GM18861 (cell line): ENCODE data around the gene CADM1.

Experiments used
- ATAC-seq: cut with Tn5 transposase; IDR thresholded peaks from one replicate; pipeline ENCODE4 v1.9.1; 2021; ENCODE audit not compliant: unreplicated experiment

CADM1 gene

GRCh38 chr11:115256397-115257197 is 247.6 kb downstream of the CADM1 start:
- peak; percentile 83 for ATAC-seq

DNA sequence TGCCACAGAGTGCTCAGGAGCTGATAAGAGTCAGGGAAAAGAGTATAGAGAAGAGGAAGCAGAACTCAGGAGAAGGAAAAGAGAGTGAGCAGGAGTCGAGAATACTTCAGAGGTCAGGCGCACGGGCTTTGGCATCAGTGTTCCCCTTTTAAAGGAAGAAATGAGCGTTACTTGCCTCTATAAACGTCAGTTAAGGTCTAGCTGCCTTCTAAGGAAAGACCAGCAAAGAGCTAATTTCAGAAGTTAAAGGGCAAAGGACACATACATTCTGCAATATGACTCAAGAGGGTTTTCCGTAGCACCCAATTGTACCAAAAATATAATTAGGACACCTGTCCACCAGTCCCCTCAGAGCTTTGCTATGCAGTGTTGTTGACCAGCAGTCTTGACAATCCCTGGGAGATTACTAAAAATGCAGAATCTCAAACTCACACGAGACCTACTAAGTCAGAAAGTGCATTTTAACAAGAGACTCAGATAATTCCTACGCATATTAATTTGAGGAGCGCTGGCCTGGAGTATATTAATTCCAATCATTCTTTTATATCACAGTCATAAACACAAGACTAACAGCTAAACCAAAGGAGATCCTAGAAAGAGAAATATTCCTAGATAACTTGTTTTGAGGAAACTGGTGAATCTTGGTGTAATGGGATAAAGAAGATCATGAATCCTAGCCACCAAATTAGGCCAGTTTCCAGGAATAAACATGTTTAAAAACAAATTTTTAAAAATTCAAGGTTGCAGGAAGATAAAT is 249.0 kb downstream of the CADM1 start:
- no peak for ATAC-seq

- no peak for ATAC-seq
These were observed 253.1 kb downstream of the CADM1 start for GRCh38 chr11:115251126-115251525.

GRCh38 chr11:115249061-115249578 is 255.1 kb downstream of the CADM1 start:
- ATAC-seq = no peak

DNA sequence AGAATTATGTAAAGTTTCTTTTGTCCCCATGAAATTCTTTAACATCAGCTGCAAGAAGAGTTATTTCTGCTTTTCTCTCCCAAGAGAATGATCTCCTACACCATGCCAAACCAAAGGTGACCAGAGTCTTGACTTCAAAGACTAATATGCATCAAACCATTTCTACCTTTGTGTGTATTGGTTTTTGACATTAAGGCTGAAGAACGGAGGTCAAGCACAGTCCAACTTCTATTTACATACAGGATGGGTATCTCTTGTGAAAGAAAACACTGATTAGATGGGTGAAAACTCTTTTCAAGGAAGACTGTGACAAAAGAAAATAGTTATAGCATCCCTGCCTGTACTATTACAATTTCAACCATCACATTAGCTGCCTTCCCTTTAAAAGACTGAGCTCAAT is 256.3 kb downstream of the CADM1 start:
- ATAC-seq = no peak

DNA sequence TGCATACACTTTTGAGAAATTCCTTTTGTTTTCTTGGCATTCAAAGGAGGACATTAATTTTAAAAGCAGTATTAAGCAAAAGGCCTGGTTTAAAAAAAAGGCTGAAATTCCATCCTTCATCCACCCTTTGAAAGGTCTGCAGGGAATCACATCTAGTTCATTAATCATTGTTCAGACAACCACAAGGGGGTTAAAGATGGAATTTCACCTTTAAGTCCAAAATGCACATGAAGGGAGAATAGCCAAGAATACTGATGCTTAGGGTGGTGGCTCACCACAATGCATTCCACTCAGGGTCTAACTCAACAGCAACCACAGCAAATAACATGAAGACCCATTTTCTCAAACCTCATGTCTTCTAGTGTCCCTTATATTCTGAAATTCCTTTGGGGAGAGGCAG is 256.9 kb downstream of the CADM1 start:
- no peak for ATAC-seq

GRCh38 chr11:115244758-115245157 is 259.5 kb downstream of the CADM1 start:
- ATAC-seq = no peak

DNA sequence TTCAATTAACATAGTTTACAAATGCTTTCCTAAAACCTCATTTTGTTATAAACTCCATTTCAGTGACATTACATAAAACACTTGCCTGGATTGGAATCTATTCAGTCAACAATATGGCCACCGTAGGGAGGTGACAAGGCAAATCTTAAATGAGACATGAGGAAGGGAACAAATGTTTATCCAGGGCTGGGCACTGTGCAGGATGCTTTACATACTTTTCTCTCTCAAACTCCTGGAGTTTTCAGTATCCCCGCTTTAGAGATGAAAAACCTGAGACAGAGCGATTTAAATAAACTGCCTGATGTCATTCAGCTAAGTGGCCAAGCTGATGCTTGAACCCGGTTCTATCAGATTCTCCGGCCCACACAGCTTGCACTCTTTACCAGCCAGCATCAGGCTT is 259.9 kb downstream of the CADM1 start:
- ATAC-seq = no peak

DNA sequence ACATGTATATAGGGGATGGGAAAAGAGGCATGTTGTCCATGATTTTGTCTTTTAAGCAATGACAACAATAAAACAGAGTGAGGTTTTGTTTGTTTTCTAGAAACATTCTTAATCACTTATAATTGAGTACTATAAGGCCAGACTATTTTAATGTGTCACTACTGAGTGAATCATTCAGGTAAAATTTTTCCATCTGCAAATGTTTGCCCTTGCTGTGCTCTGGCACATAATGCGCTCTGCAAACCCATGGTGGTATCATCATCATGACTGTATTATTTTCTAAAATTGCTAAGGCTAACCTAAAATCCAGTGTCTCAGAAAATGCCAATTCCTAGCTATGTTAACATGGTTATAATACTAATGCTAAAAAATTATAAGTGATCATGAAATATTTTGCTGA is 261.2 kb downstream of the CADM1 start:
- no peak for ATAC-seq

DNA sequence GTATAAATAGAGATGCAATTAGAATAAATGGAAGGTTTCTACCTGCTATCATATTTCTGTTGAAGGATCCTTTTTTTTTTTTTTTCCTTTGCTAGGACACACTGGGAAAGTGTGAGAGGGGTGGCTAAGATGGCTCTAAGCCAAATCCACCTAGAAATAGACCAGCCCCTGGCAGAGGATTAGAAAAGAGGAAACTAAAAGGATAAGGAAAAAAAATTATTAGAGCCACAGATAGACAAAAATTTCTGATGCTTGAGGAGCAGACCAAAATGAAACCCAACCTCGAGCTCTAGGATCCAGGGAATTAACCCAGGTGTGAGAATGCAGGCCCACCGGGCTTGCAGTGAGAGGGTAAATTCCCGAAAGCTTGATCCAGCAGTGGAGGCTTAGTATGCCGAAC is 262.3 kb downstream of the CADM1 start:
- ATAC-seq = no peak

DNA sequence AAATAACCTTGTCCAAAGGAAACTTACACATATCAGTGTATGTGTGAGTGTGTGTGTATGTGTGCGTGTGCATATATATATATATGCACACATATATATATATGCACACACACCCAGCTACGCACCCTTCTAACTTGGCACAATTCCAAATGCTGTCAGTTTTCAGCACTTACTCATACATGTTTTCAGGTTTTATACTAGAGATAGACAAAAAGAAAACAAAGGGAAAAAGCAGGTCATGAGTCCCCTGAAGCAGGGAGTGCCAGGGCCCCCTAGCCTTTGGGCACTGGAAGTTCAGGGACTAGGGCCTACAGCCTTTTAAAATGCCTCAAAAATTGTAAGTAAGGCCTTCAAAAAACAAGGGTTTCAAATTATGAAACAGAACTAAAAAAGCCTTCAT is 265.4 kb downstream of the CADM1 start:
- ATAC-seq = no peak

DNA sequence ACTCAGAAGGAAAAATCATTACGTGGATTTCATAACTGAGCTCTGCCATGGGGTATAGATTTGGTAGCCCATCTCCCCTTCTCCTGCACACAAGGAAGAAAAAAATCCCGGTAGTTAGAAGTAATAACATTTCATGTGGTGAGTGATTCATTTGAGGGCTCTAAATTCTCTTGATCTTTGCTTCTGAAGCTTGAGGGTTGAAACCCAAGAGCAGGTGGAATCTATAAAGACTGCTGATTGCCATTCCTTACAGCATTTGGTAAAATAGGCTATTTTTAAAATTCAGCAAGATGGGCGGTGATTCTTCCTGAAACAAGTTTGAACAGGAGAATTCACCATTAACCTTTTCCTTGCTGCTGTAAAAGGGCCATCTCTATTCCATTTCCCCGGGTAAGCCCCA is 266.1 kb downstream of the CADM1 start:
- no peak for ATAC-seq

DNA sequence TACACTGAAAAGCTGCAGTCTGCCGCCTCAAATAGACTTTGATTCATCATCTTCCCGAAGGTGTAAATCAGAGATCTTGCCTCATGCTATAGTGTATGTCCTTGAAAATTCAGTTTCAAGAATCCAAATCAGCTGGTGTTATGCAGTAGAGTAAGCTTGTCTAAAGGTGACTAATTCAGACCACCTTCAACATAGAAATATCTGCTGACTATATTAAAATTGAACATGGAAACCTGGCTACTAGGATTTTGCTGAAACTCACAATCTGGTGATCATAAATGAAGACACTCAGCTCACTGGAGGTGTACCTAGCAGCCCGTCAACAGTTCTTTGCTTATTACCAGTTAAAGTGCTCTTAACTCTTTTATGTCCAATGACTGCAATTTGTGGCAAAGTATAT is 266.6 kb downstream of the CADM1 start:
- no peak for ATAC-seq

DNA sequence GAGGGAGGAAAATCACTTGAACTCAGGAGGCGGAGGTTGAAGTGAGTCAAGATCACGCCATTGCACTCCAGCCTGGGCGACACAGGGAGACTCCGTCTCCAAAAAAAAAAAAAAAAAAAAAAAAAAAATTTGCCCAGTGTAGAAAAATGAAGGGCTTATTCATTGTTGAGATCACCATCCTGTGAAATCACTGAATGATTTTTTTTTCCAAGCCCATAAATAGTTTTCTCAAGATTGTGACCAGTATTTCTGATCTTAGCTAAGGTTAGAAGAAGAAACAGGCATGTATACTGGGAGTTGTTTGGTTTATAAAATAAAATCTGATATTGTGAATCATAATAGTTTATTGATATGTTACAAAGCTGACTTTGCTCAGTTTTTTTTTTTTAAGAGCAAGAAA is 269.4 kb downstream of the CADM1 start:
- ATAC-seq = no peak

DNA sequence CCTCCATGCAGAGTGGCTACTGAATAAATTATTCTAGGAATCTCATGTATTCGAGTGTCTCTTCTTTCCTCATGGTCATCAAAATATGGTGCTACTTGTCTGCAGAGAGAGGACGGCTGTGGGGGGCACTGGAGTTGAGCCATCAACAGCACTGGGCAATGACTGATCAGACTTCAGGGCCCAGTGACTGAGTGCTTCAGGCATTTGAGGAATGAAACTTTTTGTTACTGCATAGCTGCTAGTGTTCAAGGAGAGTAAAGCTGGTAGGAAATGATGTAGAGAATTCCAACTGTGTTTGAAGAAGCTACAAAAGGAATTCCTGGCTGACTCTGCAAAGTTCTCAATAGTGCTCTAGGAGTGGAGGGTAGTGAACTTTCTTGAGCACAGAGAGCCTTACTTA is 277.7 kb downstream of the CADM1 start:
- ATAC-seq = no peak

- ATAC-seq = no peak
These were observed 279.7 kb downstream of the CADM1 start for GRCh38 chr11:115224551-115224950.

DNA sequence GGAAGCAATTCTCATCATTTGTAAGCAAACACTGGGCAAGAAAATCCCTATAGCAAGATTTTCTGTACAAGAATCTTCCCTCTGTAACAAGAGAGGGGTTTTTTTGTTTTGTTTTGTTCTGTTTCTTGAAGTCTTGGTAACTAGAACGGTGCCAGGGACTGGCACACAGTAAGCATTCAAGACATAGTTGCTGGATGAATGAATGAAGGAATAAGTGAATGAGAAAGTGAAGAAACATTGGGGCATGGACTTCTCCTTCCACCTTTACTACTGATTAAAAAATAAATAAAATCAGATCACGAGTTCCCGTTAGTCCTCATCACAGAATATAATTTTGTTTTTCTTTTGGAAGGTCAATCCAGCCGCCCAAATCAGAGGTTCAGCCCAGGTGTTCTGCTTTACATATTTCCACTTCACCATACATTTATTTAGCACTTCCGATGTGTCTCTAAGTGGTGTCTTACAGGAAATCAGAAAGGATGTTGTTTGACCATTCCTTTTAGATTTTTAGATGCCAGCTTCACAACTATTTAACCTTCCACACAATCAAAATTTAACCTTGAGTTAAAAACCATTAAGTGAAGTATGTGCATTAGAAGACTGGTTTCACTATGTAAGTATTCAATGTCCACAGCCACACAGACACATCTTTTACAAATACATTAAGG is 281.2 kb downstream of the CADM1 start:
- peak; percentile 29 for ATAC-seq

DNA sequence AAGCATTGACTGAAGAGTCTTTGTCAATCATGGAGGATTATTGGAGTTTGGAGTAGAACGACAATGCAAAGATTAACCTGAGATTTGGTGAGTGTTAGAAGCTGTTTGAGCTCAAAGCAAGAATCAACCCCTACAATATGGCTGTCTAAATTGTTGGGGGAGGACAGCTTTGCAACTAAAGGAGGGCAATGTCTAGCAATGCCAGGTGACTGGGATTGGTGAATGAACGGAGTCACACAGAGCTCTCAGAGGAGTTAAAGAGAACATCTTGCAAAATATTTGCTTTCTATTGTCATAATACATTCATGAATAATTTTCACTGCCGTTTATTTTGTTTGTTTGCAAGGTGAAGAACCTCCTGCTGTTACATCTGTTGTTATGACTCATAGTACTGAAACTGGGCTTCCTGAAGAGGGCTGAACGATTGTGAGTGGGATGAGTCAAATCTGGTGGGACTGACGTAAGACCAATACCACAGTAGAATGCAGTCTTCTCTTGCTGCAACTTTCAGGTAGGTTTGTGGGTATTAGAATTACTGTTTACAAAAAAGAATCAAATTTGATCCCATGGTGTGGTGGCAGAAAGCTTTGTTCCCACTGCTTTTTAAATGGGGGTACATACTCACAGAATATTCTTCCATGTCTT is 281.9 kb downstream of the CADM1 start:
- ATAC-seq = peak; percentile 94

- no peak for ATAC-seq
These were observed 282.6 kb downstream of the CADM1 start for GRCh38 chr11:115221461-115222069.

DNA sequence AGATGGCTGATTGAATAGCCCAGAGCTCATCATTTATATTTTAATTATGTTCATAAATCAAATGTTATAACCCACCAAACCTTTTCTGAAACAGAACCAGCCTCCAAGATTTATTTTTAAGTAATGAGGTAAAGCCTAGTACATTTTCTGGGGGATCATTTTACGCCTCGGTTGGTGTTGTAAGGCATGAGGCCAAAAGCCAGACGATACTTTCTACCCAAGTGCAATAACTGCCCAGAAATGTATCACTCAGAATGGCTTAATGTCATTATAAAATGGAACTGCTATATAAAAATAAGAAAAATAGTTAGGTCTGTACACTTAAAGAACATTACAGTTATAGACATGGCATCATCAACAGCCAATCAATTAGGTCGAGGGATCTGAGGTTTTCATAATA is 283.3 kb downstream of the CADM1 start:
- no peak for ATAC-seq

DNA sequence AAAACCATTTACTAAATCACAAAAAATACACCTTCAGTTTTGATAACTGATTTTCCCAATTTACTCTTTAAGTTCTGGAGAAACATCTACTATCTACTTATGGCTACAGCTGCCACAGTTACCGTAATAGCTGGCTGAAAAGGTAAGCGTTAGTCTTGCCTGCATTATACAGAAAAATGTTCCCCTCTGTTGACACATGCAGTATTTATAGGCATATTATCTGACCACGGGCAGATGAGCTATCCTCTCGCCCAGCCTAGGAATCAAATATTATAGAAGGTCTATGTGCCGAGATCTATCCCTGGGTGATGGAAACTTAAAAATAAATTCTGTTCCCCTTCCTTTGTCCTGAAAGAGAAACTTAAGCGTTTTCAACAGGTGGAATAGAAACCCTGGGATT is 283.8 kb downstream of the CADM1 start:
- ATAC-seq = no peak
